GM13976 (cell line): ENCODE data around the gene SCN3B.

Experiments used
- DNase-seq: peaks from one replicate; pipeline ENCODE4 v3.0.0; 2012; ENCODE audit warnings: low spot score
- CTCF ChIP-seq: IDR thresholded peaks from 2 replicates; pipeline ENCODE4 v1.5.1; 2012; ENCODE audit warnings: borderline replicate concordance, mild to moderate bottlenecking; ENCODE audit not compliant: insufficient read depth; ENCODE audit errors: extremely low read depth, missing control alignments, control extremely low read depth
- in situ Hi-C: fragments of 300-500 bp; cut with MboI; formaldehyde crosslinking; loops from one replicate; pipeline ENCODE4 v1.12.0; 2022; ENCODE audit warnings: low sequenced_read_pairs, mixed read lengths, inconsistent platforms; ENCODE audit not compliant: unreplicated experiment

The SCN3B gene

GRCh38 chr11:123608371-123608770 lies 46.1 kb downstream of the SCN3B start:
- TF ChIP-seq CTCF, result no peak
- in situ Hi-C loops, result no loop called here
- no peak for DNase-seq

- in situ Hi-C loops, result no loop called here
- no peak for TF ChIP-seq CTCF
- no peak for DNase-seq
Observed at GRCh38 chr11:123607781-123608180, 46.6 kb downstream of the SCN3B start.

GRCh38 chr11:123603666-123604065 lies 50.8 kb downstream of the SCN3B start:
- no peak for TF ChIP-seq CTCF
- no peak for DNase-seq
- in situ Hi-C loops, result no loop called here

- no peak for DNase-seq
- TF ChIP-seq CTCF, result no peak
- in situ Hi-C loops, result no loop called here
Observed at GRCh38 chr11:123601743-123602142, 52.7 kb downstream of the SCN3B start.

GRCh38 chr11:123601136-123601535 lies 53.3 kb downstream of the SCN3B start:
- no peak for DNase-seq
- no peak for TF ChIP-seq CTCF
- in situ Hi-C loops, result no loop called here

GRCh38 chr11:123597859-123598258 lies 56.6 kb downstream of the SCN3B start:
- in situ Hi-C loops, result no loop called here
- no peak for TF ChIP-seq CTCF
- DNase-seq, result no peak

- no peak for DNase-seq
- in situ Hi-C loops, result no loop called here
- TF ChIP-seq CTCF, result no peak
Observed at GRCh38 chr11:123594921-123595320, 59.5 kb downstream of the SCN3B start.
